ENCODE measurements around the gene KRTAP5-11.
"Not testable (repeated sequence)": the region's sequence is repeated elsewhere in the genome, so short reads cannot be mapped to it uniquely, and the experiment has no call there.

DNA sequence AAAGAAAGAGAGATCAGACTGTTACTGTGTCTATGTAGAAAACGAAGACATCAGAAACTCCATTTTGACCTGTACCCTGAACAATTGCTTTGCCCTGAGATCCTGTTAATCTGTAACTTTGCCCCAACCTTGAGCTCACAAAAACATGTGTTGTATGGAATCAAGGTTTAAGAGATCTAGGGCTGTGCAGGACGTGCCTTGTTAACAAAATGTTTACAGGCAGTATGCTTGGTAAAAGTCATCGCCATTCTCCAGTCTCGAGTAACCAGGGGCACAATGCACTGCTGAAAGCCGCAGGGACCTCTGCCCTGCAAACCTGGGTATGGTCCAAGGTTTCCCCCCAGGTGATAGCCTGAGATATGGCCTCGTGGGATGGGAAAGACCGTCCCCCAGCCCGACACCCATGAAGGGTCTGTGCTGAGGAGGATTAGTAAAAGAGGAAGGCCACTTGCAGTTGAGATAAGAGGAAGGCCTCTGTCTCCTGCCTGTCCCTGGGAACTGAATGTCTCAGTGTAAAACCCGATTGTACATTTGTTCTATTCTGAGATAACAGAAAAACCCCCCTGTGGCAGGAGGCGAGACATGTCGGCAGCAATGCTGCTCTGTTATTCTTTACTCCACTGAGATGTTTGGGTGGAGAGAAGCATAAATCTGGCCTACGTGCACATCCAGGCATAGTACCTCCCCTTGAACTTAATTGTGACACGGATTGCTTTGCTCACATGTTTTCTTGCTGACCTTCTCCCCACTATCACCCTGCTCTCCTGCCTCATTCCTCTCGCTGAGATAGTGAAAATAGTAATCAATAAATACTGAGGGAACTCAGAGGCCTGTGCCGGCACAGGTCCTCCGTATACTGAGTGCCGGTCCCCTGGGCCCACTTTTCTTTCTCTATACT is 47.7 kb downstream of the KRTAP5-11 start:
- TF ChIP-seq, protein P1, sequence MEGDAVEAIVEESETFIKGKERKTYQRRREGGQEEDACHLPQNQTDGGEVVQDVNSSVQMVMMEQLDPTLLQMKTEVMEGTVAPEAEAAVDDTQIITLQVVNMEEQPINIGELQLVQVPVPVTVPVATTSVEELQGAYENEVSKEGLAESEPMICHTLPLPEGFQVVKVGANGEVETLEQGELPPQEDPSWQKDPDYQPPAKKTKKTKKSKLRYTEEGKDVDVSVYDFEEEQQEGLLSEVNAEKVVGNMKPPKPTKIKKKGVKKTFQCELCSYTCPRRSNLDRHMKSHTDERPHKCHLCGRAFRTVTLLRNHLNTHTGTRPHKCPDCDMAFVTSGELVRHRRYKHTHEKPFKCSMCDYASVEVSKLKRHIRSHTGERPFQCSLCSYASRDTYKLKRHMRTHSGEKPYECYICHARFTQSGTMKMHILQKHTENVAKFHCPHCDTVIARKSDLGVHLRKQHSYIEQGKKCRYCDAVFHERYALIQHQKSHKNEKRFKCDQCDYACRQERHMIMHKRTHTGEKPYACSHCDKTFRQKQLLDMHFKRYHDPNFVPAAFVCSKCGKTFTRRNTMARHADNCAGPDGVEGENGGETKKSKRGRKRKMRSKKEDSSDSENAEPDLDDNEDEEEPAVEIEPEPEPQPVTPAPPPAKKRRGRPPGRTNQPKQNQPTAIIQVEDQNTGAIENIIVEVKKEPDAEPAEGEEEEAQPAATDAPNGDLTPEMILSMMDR (conservative IDR thresholded peaks at IDR 0.05; ENCODE audit: low read length), result not testable (repeated sequence)
- not testable (repeated sequence) for TF ChIP-seq EZH2phosphoT487 (IDR thresholded peaks at IDR 0.05; ENCODE audit: borderline replicate concordance)

All from Loucy (cell line).